GM19397 (cell line): Measurements from ENCODE around the gene SH3PXD2A.
A peak's percentile ranks its signal among the peaks of the same experiment; 100 is the strongest.

Experiments
- ATAC-seq: cut with Tn5 transposase; IDR thresholded peaks from one replicate; pipeline ENCODE4 v1.9.1; 2021; ENCODE audit warnings: mild to moderate bottlenecking, moderate library complexity; ENCODE audit not compliant: unreplicated experiment

SH3PXD2A gene

DNA sequence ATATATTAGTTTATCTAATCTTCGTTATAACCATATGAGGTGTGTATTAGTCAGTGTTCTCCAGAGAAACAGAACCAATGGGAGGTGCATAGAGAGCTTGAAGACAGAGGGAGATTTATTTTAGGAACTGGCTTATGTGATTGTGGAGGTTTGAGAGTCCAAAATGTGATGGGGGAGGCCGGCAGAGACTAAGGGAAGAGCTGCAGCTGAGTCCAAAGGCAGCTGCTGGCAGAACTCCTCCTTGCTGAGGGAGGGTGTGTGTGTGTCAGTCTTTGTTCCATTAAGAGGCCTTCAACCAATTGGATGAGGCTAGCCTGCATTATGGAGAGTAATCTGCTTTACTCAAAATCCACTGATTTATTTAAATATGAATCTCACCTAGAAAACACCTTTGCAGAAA, 165.1 kb downstream of the SH3PXD2A start:
- no peak for ATAC-seq

DNA sequence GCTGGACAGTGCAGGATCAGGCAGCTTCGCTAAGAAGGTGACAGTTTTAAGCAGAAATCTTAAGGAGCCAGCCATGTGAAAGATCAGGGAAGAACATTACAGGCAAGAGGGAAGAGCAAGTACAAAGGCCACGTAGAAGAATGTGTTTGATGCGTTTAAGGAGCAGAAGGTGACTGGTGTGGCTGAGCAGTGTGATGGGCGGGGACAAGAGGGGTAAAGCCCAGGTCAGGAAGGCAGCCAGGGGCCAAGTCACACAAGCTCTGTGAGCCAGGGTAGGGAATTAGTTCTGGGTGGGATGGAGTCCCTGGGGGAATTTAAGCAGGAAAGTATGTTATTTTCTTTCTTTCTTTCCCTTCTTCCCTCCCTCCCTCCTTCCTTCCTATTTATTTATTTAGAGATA, 166.9 kb downstream of the SH3PXD2A start:
- no peak for ATAC-seq

DNA sequence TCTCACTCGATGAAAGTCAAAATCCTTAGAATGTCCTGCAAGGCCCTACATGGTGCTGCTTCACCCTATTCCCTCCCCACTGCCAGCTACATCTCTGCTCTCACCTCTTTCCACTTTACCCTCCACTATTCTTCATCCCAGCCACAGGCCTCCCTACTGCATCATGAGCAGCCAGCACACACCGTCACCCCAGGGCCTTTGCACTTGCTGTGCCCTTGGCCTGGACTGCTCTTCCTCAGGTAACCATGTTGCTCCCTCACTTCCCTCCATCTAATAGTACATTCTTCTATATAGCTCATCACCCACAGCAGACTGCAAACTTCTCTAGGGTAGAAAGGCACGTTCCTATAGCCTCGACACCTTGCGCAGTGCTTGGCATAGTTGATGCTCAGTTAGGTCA, 167.7 kb downstream of the SH3PXD2A start:
- no peak for ATAC-seq

DNA sequence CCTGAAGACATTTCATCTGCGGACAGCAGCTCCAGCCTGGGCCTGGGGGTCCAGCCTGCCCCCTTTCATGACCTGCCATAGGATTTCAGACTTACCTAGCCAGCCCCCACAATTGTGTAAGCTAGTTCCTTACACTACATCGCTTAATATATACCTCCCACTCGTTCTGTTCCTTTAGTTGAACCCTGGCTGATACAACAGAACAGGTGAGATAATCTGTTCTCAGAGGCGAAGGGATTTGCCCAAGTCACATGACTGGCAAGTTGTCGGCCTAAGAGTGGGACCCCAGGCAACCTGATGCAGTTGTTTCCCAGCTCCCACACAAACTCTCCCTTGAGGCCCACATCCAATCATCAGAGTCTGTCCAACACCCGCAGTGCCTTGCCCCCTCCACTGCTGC, 168.2 kb downstream of the SH3PXD2A start:
- ATAC-seq: no peak

DNA sequence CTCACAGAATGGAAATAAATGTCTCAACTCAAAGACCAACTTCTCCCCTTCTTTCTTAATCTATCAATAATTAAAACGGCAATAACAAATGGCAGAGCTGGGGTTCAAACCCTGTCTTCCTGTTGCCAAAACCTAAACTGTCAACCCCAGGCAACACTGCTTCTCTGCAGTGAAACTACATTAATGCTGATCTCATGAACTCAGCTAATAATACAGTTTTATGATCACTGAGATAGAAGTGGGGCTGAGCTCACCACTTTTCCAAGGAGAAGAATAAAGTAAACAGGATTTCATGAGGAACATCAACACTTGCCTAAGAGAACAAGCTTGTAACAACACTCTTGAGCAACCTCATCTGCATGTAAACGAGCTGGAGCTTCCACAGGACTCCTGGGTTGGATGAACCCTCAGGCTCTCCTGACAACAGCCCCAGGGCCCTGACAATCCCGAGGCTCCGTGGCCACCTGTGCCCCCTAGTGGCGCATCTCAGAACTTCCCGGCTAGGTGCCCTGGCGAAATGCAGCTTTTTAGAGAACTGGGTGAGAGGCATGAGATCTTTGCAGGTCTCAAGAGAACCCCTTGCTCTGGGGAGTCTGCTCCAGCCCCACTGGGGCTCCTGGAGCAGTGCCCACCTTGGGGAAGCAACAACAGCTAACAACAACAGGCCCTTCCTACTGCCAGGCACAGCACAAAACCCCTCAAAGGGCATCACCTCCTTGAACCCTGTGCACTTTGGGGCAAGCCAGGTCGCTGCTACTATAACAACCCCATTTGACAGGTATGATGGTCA, 169.3 kb downstream of the SH3PXD2A start:
- peak; percentile 52 for ATAC-seq

DNA sequence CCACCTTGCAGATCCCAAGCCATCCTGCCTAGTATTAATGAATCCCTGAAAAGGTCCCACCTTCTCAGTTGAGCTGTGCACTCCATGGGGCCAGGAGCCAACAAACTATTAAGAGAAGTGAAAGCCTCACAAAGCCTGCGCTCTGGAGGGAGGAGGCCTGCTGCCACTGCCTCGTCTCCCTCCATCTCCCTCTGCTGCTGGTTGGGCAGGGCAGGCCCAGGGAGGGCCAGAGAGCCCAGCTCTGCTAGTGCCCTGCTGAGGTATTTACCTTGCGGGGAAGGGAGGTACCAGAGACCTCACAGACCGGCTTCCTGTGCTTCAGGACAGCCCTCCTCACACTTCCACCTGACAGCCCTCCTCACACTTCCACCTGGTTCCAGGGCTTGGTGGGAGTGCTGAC, 171.5 kb downstream of the SH3PXD2A start:
- ATAC-seq: no peak

DNA sequence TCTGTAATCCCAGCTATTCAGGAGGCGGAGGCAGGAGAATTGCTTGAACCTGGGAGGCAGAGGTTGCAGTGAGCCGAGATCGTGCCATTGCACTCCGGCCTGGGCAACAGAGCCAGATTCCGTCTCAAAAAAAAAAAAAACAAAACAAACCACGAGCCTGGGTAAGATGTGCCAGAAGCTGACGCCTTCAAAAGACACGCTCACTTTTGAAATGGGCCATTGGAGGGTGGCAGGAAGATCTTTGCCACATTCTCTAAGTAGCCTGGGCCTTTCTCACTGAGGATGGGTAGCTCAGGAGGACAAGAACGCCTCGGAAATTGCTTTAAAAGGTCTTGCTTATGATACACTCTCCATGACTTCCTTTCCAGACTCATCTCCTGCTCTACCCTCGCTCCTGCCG, 172.7 kb downstream of the SH3PXD2A start:
- ATAC-seq: no peak

DNA sequence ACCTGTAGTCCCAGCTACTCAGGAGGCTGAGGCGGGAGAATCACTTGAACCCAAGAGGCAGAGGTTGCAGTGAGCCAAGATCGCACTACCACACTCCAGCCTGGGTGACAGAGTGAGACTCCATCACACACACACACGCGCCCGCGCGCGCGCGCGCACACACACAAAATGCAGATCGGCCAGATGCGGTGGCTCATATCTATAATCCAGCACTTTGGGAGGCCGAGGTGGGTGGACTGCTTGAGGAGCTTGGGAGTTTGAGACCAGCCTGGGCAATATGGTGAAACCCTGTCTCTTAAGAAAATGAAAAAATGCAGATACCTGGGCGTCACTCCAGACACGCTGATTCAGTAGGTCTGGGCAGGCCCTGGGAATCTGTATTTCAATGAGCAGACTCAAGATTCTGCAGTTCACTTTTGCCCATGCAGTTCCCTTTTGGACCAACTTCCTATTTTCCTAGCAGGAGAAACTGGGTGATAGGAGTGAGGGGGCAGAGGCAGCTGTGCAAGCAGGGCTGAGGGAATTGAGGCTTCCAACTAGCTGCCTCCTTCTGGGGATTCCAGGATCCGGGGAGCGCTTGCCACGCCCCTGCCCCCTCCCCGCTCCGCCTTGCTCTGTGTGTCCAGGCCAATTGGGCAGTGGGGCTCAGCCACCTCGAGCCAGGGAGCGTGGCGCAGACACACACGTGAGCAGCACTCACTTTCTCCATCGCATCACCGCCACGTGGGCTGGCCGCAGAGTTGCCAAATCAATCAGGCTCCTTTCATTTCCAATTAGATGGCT, 173.6 kb downstream of the SH3PXD2A start:
- ATAC-seq: no peak

DNA sequence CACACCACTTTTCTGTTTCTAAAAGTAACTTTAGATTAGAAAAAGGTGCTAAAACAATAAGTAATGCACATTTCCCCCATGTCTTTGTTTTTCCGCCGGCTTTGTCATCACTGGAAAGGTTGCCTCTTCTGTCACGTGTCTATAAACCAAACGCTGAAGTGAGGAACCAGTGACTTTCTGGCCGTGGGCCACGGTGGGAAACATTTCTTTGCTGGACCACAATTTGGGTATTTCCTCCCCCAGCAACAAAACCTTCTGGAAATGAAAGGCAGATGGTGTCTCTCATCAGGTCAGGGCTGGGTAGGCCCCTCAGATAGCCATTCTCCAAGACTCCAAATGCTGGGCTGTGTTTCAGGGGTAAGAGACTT, 174.5 kb downstream of the SH3PXD2A start:
- no peak for ATAC-seq

DNA sequence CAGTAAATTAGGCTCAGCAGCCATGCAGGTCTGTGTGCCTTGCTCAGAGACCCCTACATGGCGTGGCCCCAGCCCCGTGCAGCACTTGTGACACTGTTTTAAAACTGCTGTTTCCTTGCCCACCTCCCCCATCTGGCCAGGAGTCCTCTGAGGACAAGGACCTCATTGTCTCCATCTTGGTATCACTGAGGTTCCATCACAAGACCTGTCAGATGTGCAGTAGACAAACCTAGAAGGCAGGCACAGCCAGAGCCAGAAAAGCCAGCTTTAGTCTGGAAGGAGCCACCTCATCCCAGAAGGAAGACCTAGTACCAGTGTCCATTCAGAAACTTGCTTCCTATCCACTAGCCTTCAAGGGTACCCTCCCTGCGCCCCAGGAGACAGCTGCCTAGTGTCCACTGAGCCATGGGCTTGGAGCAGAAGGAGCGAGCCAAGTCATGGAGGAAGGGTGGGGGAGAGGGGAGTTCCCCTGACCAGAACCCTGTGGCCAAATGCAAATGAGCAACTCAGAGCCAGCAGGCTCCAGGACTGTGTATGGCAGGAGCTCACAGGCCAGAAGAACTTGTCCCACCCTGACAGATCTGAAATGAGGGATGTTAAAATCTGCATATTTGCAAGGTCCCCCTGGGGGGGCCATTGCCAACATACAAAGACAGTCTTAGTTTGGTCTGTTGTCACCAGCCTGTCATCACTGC, 176.1 kb downstream of the SH3PXD2A start:
- peak; percentile 68 for ATAC-seq

DNA sequence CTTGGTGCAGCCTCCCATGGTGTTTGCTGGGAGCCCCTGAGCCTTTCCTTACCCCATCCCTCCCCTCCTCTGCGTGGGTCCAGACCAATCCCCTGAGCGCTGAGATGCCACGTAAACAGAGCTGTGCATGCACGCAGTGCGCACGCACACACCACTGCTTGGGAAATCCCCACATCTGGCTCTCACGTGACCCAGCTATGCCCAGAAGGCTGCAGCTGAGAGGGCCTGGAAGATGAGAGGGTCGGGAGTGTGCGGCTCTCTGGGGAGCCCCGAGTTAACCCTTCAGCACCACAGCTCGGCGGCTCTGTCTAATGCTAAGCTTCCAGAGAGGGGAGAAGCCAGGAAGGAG, 177.2 kb downstream of the SH3PXD2A start:
- ATAC-seq: peak; percentile 72

DNA sequence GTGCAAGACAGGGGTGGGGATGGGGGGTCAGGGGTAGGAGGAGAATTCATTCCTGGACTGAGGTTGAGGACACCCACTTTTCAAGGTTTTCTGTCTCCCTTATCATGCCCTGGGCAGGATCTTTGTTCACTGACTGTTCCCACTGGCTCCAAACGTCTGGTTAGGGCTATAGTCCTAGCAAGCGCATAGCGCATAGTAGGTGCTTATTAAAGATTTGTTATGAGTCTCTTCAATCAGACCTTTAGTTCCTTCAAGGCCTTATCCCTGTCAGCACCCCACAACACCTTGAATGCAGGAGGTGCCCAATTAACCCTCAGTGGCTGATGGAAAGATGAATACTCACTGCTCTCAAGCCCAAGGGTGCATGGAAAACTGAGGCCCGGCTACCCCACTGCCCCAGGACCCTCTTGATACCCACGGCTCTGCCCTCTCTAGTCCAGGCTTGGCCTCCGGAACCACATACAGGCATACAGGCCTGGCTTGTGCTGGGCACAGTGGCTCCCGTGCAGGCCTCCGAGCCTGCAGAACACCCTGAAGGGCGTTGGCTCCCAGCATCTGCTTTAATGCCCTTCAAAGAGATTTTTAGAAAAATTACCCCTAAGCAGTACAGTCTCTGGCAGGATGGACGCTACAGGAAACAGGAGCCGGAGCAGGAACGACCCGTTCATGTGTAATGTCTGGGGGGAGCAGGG, 177.7 kb downstream of the SH3PXD2A start:
- ATAC-seq: no peak

DNA sequence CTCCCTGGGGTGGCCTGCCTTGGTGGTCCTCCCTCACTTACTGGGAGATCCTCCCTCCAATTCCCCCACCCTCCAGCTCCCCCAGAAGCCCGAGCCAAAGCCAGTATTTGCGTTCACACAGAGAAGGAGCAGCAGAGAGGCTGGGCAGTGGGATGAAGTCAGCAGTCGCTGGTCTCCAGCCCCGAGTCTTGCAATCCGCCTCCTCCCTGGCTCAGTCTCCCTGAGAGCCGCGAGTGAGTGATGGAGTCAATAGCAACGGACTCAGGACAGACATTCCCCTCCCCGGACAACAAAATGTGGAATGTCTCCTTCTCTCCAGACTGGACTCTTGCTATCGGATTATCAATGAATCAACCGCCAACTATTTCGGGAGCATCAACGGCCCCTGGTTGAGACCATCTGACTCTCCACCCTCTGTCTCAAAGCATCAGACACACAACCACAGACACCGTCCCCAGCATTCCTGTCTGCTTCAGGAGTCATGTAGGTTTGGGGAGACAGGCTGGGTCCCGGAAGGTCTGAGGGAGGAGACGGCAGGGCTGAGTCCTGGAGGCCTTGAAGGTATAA, 178.4 kb downstream of the SH3PXD2A start:
- no peak for ATAC-seq

DNA sequence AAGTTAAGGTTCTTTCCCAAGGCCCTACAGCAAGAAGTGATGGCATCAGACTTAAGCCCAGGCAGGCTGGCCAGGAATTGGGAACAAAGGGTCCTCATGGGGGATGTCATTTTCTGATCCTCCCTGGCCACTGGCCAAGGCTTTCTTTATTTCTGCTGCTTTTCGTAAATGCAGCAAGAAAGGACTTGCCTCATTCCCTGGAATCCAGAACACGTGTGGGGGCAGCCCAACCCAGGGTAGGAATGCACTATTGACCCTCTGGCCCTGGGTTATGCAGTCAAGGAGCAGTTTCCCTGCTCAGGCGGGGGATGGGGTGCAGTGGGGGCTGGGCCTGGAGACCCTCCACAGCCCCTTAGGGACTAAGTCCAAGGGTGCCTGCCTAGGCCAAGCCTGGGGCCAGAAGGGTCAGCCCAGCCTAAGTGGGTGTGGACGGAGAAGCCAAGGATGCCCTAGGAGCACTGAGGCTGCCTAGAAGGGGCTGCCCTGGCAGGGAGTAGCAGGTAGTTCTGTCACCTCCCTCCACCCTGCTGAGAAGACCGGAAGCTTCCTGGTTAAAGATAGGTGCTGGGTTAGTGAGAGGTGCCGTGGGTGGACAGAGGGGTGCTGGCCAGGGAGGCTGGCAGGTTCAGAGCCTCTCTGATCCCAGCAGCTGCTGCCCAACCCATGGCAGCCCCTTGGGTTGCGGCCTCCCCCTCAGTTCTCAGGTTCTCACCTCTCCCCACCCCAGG, 179.2 kb downstream of the SH3PXD2A start:
- no peak for ATAC-seq

DNA sequence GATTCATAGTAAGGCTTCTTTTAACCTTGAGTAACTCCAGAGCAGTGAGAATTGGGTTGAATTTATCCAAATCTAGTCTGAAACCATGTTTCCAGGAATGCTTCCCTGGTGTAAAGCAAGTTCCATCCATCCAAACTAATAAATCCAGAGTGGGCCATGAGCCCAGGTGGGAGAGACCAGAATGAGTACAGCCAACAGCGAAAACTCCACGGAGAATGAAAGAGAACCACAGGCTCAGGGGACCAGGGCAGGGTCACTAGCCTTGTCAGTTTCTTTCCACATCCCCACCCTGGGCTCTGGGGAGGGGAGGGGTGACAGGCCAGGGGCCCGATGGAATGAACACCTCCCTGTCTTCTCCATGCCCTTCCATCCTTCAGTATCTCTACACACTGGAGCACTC, 181.8 kb downstream of the SH3PXD2A start:
- no peak for ATAC-seq

DNA sequence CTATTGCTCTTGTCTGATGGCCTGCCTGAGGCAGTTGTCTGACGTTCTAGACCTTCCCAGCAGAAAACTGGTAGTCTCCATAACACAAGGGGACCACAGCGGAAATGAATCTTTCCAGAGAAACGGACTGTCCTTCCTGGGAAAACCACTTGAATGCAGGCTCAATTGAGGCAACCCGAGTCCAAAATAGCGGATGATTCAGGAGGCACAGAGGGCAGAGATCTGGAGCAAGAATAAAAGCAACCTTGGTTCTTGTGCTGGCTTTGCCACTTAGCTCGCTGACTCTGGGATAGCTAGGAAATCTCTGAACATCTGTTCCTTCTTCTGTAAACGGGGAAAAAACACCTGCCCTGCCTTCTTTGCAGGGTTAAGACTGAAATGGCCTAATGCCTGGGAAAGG, 183.0 kb downstream of the SH3PXD2A start:
- no peak for ATAC-seq

DNA sequence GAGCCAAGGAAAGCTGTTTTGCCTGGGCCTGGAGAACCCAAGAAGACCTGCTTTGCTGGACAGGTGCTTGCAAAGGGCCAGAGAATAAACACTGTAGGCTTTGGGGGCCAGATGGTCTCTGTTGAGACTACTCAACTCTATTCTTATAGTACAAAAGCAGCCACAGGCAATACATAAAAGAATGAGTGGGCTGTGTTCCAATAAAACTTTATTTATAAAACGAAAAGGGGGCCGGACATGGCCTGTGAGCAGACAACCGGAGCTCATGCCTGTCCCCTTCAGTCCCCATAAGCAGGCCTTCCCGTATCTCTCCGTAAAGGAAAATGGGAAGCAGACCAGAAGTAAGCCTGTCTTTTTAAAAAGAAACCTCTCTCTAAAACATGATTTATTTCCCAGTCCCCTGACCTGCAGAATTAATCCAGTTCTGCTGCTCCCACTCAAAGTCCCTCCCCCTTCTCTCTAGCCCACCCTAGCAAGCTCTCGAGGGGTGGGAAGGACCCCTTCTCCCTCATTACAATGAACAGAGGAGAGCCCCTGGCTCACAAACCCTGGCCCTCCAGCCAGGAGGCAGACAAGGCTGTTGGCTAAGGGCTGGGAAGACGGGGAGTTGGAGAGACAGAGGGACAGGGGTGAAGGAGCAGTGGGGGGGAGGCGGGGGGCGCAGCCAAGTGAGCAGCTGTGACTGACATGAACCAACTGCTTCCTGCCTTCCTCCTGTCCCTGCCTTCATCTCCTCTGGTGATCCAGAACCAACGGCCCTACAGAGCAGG, 184.1 kb downstream of the SH3PXD2A start:
- no peak for ATAC-seq

DNA sequence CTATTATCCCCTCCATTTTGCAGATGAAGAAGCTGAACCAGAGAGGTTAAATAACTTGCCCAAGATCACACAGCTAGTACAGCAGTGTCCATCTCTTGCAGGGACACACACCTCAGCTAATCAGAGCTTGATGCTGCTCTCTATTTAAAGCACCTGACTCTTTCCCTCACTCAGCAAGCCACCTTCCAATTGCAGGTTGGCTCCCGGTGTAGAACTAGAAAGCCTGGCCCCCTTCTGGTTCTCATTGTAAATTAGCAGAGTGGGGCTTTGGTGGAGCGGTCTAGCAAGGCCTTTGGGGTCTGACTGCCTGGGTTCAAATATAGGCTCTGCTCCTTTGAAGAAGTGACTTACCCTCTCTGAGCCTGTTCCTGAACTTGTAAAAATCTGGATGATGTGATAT, 185.4 kb downstream of the SH3PXD2A start:
- no peak for ATAC-seq

DNA sequence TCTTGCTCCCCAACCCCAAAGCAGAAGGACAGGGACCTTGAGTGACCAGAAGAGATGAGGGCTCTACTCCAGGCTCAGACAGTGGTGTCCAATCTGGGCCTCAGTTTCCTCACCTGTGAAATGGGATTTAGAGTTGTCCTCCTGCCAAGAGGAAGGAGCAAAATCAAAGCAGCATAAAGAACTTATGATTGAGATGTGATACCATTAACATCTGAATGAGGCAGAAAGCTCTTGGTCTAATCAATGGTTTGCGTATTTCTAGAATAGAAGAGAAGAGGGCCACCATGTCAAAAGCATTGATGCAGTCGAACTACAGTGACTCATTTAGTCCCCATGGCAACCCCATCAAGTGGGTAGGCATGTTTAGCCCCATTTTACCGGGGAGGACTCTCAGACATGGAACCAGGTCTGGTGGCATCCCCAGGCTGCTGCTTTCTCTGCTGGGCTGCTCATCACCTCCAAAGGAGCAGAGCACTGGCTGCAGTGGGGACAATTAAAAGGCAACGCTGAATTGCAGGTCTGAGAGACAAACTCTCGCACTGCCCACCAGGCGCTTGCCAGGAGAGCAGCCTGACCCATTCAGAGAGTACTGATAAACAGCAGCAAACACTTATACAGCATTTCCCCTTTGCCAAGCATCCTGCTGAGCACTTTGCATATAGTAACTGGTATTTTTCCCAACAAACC, 186.0 kb downstream of the SH3PXD2A start:
- ATAC-seq: no peak
